GM12873 (cell line): Measurements from ENCODE around the gene ALDOB.

ENCODE experiments used
- CTCF ChIP-seq: IDR thresholded peaks from 2 replicates; pipeline ENCODE4 v1.5.1; 2012; ENCODE audit warnings: low read depth, mild to moderate bottlenecking, moderate library complexity, low read length, control low read depth; ENCODE audit not compliant: insufficient read depth; ENCODE audit errors: missing control alignments

The ALDOB gene

DNA sequence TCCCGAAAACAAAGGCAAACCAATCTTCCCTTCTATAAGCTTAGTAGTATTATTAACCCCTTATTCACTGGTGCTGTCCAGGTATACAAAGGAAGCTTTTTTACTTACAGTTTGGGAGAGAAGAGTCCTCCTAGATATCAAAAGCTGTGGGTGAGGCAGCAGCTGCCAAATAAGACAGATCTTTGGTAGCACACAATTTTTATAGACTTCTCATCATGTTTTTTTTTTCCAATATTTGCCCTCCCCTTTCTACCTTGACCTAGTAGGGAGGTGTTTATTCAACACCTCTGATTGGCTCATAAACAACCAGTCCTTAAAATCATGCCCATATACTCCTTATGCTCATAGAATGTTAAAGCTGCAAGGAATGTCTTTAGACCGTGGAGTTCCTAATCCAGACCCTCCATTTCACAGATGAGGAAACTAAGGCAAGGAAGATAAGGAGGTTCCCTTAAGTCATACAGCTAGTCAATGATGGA is at the start of gene ALDOB:
Gene ALDOB (minus strand): TSS at position 174 of the 479 bp plus-strand sequence. CDS start 4,887 bp downstream, outside the sequence.
- no peak for TF ChIP-seq CTCF

DNA sequence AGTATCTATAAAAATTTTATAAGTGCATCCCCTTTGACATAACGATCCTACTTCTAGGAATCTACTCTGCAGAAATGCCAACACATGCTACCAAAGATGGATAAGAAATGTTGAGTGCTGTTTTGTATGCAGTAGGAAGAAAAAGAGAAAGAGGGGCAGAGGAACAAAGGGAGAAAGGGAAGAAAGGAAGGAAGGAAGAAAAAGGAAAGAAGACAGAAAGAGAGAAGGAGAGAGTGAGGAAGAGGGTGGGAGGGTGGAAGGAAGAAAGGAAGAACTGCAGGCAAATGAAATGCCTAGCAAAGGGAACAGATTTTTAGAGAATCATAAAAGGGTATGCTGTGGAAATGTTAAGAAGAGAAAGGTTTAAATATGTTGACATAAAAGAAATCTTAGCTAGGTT is 48.5 kb upstream of the ALDOB start:
- TF ChIP-seq CTCF = no peak

DNA sequence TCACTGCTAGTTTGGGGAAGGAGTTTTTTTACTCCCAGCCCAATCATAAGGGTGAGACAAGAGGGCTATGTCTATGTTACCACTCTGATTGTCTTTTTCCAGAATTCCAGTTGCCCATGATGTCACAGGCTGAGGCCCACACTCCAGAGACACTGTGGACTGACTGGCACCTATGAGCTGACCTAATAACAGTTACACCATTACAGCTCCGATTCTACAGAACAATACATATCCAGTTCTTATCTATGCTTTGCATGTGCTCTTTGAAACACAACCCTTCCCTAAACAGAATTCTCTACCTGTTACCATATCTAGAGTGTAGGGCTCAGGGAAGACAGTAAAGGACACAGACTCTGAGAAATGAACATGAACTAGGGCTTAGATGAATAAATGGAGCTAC is 45.7 kb upstream of the ALDOB start:
- TF ChIP-seq CTCF = no peak

GRCh38 chr9:101480386-101480785 is 44.8 kb upstream of the ALDOB start:
- no peak for TF ChIP-seq CTCF

- no peak for TF ChIP-seq CTCF
Measured at GRCh38 chr9:101479338-101480030, 43.9 kb upstream of the ALDOB start.

GRCh38 chr9:101478906-101479305 is 43.3 kb upstream of the ALDOB start:
- TF ChIP-seq CTCF = no peak

- no peak for TF ChIP-seq CTCF
Measured at GRCh38 chr9:101478444-101478843, 42.9 kb upstream of the ALDOB start.
